H1 (cell line): ENCODE measurements around the gene AKR1C1. TPM values are rescaled to one million over a fixed set of nuclear protein-coding genes. Genes with fewer than 3 reads are reported as not detected.
"Not testable (repeated sequence)": the region's sequence is repeated elsewhere in the genome, so short reads cannot be mapped to it uniquely, and the experiment has no call there.

Experiments used
- CTCF ChIA-PET: fragments of 300-600 bp; sonication (Branson Sonifier 250); formaldehyde crosslinking; loops from one replicate; lab custom pipeline; 2021; ENCODE audit not compliant: partially characterized antibody; lab: Charles Lee
- POLR2A ChIA-PET: fragments of 300-600 bp; sonication (Branson Sonifier 250); formaldehyde crosslinking; loops from one replicate; lab custom pipeline; 2021; ENCODE audit warnings: inconsistent platforms; ENCODE audit not compliant: partially characterized antibody; lab: Charles Lee
- DNase-seq, 2 experiments: peaks; one replicate each; pipeline versions ENCODE4 v3.0.0 to v3.0.0-alpha.2; 2010 to 2022; ENCODE audit warnings: low spot score in 2 of 2, low read depth in 1 of 2, mixed read lengths in 1 of 2
- FAIRE-seq: peaks from 2 replicates; lab custom pipeline; 2011; peaks lifted over from hg19 to GRCh38; lab: Jason Lieb, UNC
- H2AFZ ChIP-seq: 2 replicates; pipeline ENCODE4 v1.8.1; 2012; ENCODE audit warnings: low read length, inconsistent platforms
- H2AK5ac ChIP-seq: 2 replicates; pipeline ENCODE4 v1.6.1; 2013; ENCODE audit warnings: low read depth, low read length
- H2BK120ac ChIP-seq: replicated peaks from 2 replicates; pipeline ENCODE3; 2013; ENCODE audit warnings: low read depth, low read length, inconsistent platforms
- H2BK12ac ChIP-seq: 2 replicates; pipeline ENCODE4 v1.6.1; 2013; ENCODE audit warnings: low read depth, low read length
- H2BK15ac ChIP-seq: 2 replicates; pipeline ENCODE4 v1.6.1; 2013; ENCODE audit warnings: low read length
- H2BK20ac ChIP-seq: 2 replicates; pipeline ENCODE4 v1.6.1; 2013; ENCODE audit warnings: low read length
- H2BK5ac ChIP-seq: 2 replicates; pipeline ENCODE4 v1.6.1; 2013; ENCODE audit warnings: low read depth, low read length
- H3K14ac ChIP-seq: 2 replicates; pipeline ENCODE4 v1.6.1; 2013; ENCODE audit warnings: inconsistent platforms; ENCODE audit not compliant: insufficient read length
- H3K18ac ChIP-seq: 2 replicates; pipeline ENCODE4 v1.6.1; 2013; ENCODE audit warnings: low read length; ENCODE audit errors: extremely low read depth
- H3K23ac ChIP-seq: 2 replicates; pipeline ENCODE4 v1.6.1; 2013; ENCODE audit warnings: inconsistent platforms; ENCODE audit not compliant: insufficient read length
- H3K23me2 ChIP-seq: 2 replicates; pipeline ENCODE4 v1.6.1; 2013; ENCODE audit warnings: low read depth, low read length
- H3K27ac ChIP-seq: 2 replicates; pipeline ENCODE4 v1.6.1; 2011; ENCODE audit warnings: low read depth, low read length, inconsistent platforms
- H3K27me3 ChIP-seq, 4 experiments: replicated peaks in 1 of 4; 1 replicate in 1 of 4; 2 replicates in 3 of 4; pipeline versions ENCODE4 v1.6.1 to v1.8.1; 2011 to 2013; ENCODE audit warnings: low read length in 3 of 4, mild to moderate bottlenecking in 3 of 4, inconsistent platforms in 2 of 4, mixed read lengths in 2 of 4, moderate library complexity in 1 of 4; ENCODE audit not compliant: control insufficient read depth in 3 of 4, insufficient read depth in 3 of 4; ENCODE audit errors: extremely low read depth in 1 of 4
- H3K36me3 ChIP-seq, 4 experiments: 2 replicates each; pipeline versions ENCODE4 v1.6.1 to v1.8.1; 2011 to 2013; ENCODE audit warnings: mild to moderate bottlenecking in 4 of 4, low read length in 3 of 4, moderate library complexity in 2 of 4, control low read depth in 1 of 4, inconsistent platforms in 1 of 4; ENCODE audit not compliant: insufficient read depth in 4 of 4, control insufficient read depth in 2 of 4
- H3K4ac ChIP-seq: replicated peaks from 2 replicates; pipeline ENCODE3; 2013; ENCODE audit warnings: low read length, low read depth, mixed read lengths, inconsistent platforms; ENCODE audit not compliant: insufficient read length
- H3K4me1 ChIP-seq, 4 experiments: replicated peaks in 1 of 4; 1 replicate in 1 of 4; 2 replicates in 3 of 4; pipeline versions ENCODE4 v1.6.1 to v1.8.1; 2011 to 2013; ENCODE audit warnings: low read length in 3 of 4, inconsistent platforms in 2 of 4, mixed read lengths in 1 of 4; ENCODE audit not compliant: insufficient read depth in 4 of 4, control insufficient read depth in 3 of 4
- H3K4me2 ChIP-seq, 2 experiments: 2 replicates each; pipeline versions ENCODE4 v1.6.1 to v1.8.1; 2011 to 2013; ENCODE audit warnings: low read depth in 2 of 2, low read length in 2 of 2, control low read depth in 1 of 2, inconsistent platforms in 1 of 2, mild to moderate bottlenecking in 1 of 2; ENCODE audit not compliant: insufficient read depth in 1 of 2
- H3K4me3 ChIP-seq, 4 experiments: fragments of 200-600, 300-600 bp in 1 of 4; sonication (generic), shearing (Covaris generic), sonication (Bioruptor Twin) in 1 of 4; 2 replicates each; pipeline versions ENCODE4 v1.5.1 to v1.8.1; 2011 to 2016; ENCODE audit warnings: low read length in 4 of 4, low read depth in 3 of 4, control low read depth in 2 of 4, inconsistent platforms in 2 of 4, mild to moderate bottlenecking in 2 of 4, mixed read lengths in 1 of 4, moderate library complexity in 1 of 4; ENCODE audit not compliant: insufficient read depth in 2 of 4; ENCODE audit errors: extremely low read depth in 1 of 4
- H3K56ac ChIP-seq: replicated peaks from 2 replicates; pipeline ENCODE3; 2013; ENCODE audit warnings: low read depth, mild to moderate bottlenecking, mixed read lengths, low read length, inconsistent platforms; ENCODE audit not compliant: insufficient read length
- H3K79me1 ChIP-seq: 2 replicates; pipeline ENCODE4 v1.6.1; 2013; ENCODE audit warnings: low read depth, low read length, control low read depth
- H3K79me2 ChIP-seq, 2 experiments: 2 replicates each; pipeline versions ENCODE4 v1.6.1 to v1.8.1; 2012 to 2013; ENCODE audit warnings: low read length in 2 of 2, mild to moderate bottlenecking in 2 of 2, inconsistent platforms in 1 of 2; ENCODE audit not compliant: insufficient read depth in 2 of 2, control insufficient read depth in 1 of 2
- H3K9ac ChIP-seq, 4 experiments: replicated peaks in 1 of 4; 1 replicate in 1 of 4; 2 replicates in 3 of 4; pipeline versions ENCODE4 v1.6.1 to v1.8.1; 2011 to 2013; ENCODE audit warnings: low read depth in 3 of 4, low read length in 3 of 4, control low read depth in 2 of 4, mild to moderate bottlenecking in 2 of 4, moderate library complexity in 2 of 4, inconsistent platforms in 1 of 4; ENCODE audit errors: extremely low read depth in 1 of 4
- H3K9me3 ChIP-seq, 2 experiments: 2 replicates each; pipeline versions ENCODE4 v1.6.1 to v1.8.1; 2012 to 2013; ENCODE audit warnings: mild to moderate bottlenecking in 2 of 2, moderate library complexity in 2 of 2, control low read depth in 1 of 2, inconsistent platforms in 1 of 2, low read depth in 1 of 2, low read length in 1 of 2, mixed read lengths in 1 of 2; ENCODE audit not compliant: insufficient read depth in 2 of 2
- H4K20me1 ChIP-seq, 2 experiments: replicated peaks in 1 of 2; 2 replicates each; pipeline versions ENCODE3 to v1.8.1; 2011 to 2013; ENCODE audit warnings: inconsistent platforms in 2 of 2, low read length in 2 of 2, mild to moderate bottlenecking in 1 of 2; ENCODE audit not compliant: insufficient read depth in 2 of 2, control insufficient read depth in 1 of 2
- H4K5ac ChIP-seq: 2 replicates; pipeline ENCODE4 v1.6.1; 2013; ENCODE audit warnings: low read length, low read depth, mixed read lengths, inconsistent platforms; ENCODE audit not compliant: insufficient read length
- H4K8ac ChIP-seq: 2 replicates; pipeline ENCODE4 v1.8.0; 2013; ENCODE audit warnings: mild to moderate bottlenecking, moderate library complexity, low read length, inconsistent platforms; ENCODE audit not compliant: insufficient read depth; ENCODE audit errors: extremely low read depth
- H4K91ac ChIP-seq: replicated peaks from 2 replicates; pipeline ENCODE3; 2013; ENCODE audit warnings: low read length, mixed read lengths, inconsistent platforms; ENCODE audit not compliant: insufficient read length
- CBX5 ChIP-seq: fragments of 300-800, 300-1000 bp; sonication (generic); IDR thresholded peaks from 2 replicates; pipeline ENCODE4 v1.7.1; 2016; ENCODE audit warnings: antibody characterized with exemption, low read length, low read depth
- PHF8 ChIP-seq: fragments of 200-600 bp; sonication (generic); conservative IDR thresholded peaks from 2 replicates; pipeline ENCODE4 v1.7.1; 2012; ENCODE audit warnings: low read depth, mild to moderate bottlenecking, inconsistent platforms, low read length, moderate library complexity
- RXRA ChIP-seq: IDR thresholded peaks from 2 replicates; pipeline ENCODE4 v1.6.1; 2011; ENCODE audit warnings: low read depth, mild to moderate bottlenecking, low read length, moderate library complexity; ENCODE audit not compliant: insufficient read depth
- WGBS, 2 experiments: shearing (Covaris generic) in 1 of 2; methylation state at CpG; one replicate each; pipeline versions ENCODE4 v1.1.6 to v1.1.7; 2013 to 2015; ENCODE audit warnings: low lambda C conversion rate in 2 of 2, mixed read lengths in 2 of 2, inconsistent platforms in 1 of 2, low coverage in 1 of 2, missing lambda C conversion rate in 1 of 2; ENCODE audit not compliant: insufficient replicate concordance in 2 of 2, insufficient coverage in 1 of 2, insufficient read length in 1 of 2; ENCODE audit errors: extremely low coverage in 1 of 2, missing lambda C conversion rate in 1 of 2; 5-methylcytosine and 5-hydroxymethylcytosine counted together
- polyA plus RNA-seq, 7 experiments: library from polyadenylated mRNA; depleted of rRNA in 3 of 7; stranded (reverse) in 5 of 7; unstranded in 2 of 7; fragments of >200 nt in 5 of 7; fragments of 200-250 nt in 2 of 7; gene quantifications; 1 replicate in 5 of 7; 2 replicates in 1 of 7; 4 replicates in 1 of 7; pipeline versions ENCODE4 v1.2.1 to v1.2.3, GENCODE V29; 2011 to 2013; ENCODE audit warnings: missing spikeins in 2 of 7, mixed read lengths in 2 of 7
- total RNA-seq: library from RNA; stranded (reverse); fragmentation: NEBNext Ultra II Directional; extraction: Animal tissue kit (Norgen Biotek cat#: 25700); gene quantifications from 2 replicates; pipeline ENCODE4 v1.2.1, GENCODE V29; 2021

AKR1C1 gene
- total and polyA plus RNA-seq, 2 of the 8 experiments (the other 6 are each of a cell fraction or from before 2014, with no cell fraction given): 1.4 to 2.1 TPM

DNA sequence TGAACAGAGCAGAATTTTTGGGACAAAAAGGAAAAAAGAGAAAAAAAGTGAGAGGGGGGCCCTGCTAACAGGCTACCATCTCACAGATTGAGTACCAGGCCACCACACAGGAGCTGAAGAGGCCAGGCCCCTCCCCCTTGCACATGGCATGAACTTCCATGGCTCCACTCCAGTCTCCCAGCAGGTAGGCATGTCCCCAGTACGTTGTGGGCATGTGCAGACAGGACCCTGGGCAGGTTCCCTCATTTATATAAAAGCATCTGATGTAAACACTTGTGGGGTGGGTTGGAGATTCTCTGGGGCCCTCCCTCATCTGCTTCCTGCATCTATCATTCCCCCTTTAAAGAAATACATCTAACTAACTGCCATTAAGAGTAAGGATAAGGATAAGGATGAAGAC is 45.0 kb upstream of the AKR1C1 start:
- POLR2A ChIA-PET: no interaction called here
- no peaks in the 10 kb centered on the region for H4K20me1 ChIP-seq
- no peaks in the 10 kb centered on the region for H3K9me3 ChIP-seq
- H3K14ac ChIP-seq: no peak overlapping the region
- H2BK20ac ChIP-seq: no peak overlapping the region
- H3K27ac ChIP-seq: no peak overlapping the region
- no peak overlapping the region for H3K18ac ChIP-seq
- no peaks in the 10 kb centered on the region for H3K23me2 ChIP-seq
- 86% methylated on average over 1 of the region's 1 CpG; no CpG with 5 or more reads in 1 of the 2 experiments for WGBS, 2 experiments
- H3K27me3 ChIP-seq: no peaks in the 10 kb centered on the region
- H2AFZ ChIP-seq: no peak overlapping the region
- no peak overlapping the region for H2AK5ac ChIP-seq
- CTCF ChIA-PET: interaction anchor here (1.7 kb wide), 1 partner anchor 68 kb away, joined by 5 read pairs; no protein-coding TSS in a partner anchor
- FAIRE-seq (no peak), DNase-seq (no peak)
- TF ChIP-seq PHF8: no peak
- TF ChIP-seq CBX5: no peak
- TF ChIP-seq RXRA: no peak
- no peak overlapping the region for H2BK120ac ChIP-seq
- no peak overlapping the region for H3K4me3 ChIP-seq
- H3K56ac ChIP-seq: no peak overlapping the region
- no peak overlapping the region for H4K91ac ChIP-seq
- H3K79me2 ChIP-seq: no peaks in the 10 kb centered on the region
- H2BK12ac ChIP-seq: no peak overlapping the region
- no peak overlapping the region for H2BK15ac ChIP-seq
- H3K4me2 ChIP-seq: no peak overlapping the region
- no peak overlapping the region for H4K8ac ChIP-seq
- no peak overlapping the region for H3K4ac ChIP-seq
- H4K5ac ChIP-seq: no peak overlapping the region
- H3K79me1 ChIP-seq: no peaks in the 10 kb centered on the region
- H3K9ac ChIP-seq: no peak overlapping the region
- H3K23ac ChIP-seq: no peak overlapping the region
- H2BK5ac ChIP-seq: no peak overlapping the region
- H3K36me3 ChIP-seq: no peaks in the 10 kb centered on the region
- H3K4me1 ChIP-seq: no peaks in the 10 kb centered on the region

DNA sequence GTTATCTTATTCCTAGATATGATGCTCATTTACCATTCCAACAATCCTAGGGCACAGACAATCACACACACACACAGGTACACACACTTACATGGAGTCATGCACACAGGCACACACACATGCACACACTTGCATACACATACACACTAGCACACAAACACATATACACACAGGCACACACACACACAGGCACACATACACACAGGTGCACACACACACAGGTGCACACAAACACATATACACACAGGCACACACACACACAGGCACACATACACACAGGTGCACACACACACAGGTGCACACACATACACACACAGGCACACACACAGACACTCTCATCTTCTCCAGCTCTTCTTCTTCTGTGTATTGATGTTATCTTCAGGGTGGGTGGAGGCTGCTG is 38.7 kb upstream of the AKR1C1 start:
- H2BK20ac ChIP-seq, H3K23ac ChIP-seq, H4K20me1 ChIP-seq, H3K9ac ChIP-seq, H3K18ac ChIP-seq, H4K5ac ChIP-seq, H3K27me3 ChIP-seq, H3K27ac ChIP-seq, DNase-seq, H3K14ac ChIP-seq, H2BK15ac ChIP-seq, H2BK12ac ChIP-seq, H3K56ac ChIP-seq, H3K79me1 ChIP-seq, CTCF ChIA-PET, H3K79me2 ChIP-seq, POLR2A ChIA-PET, H4K8ac ChIP-seq, H3K9me3 ChIP-seq, H3K36me3 ChIP-seq, H4K91ac ChIP-seq, H2BK5ac ChIP-seq, H3K4ac ChIP-seq, H3K4me3 ChIP-seq, FAIRE-seq, H2AK5ac ChIP-seq, H3K23me2 ChIP-seq, H2BK120ac ChIP-seq, H3K4me2 ChIP-seq, H2AFZ ChIP-seq, H3K4me1 ChIP-seq: not testable (repeated sequence)
